Globus pallidus (tissue), 1 donor: ENCODE results near the gene SLC1A7.

Source experiments
- DNase-seq: peaks from one replicate; pipeline ENCODE4 v3.0.0-alpha.2; 2015; ENCODE audit warnings: low spot score

Gene SLC1A7

DNA sequence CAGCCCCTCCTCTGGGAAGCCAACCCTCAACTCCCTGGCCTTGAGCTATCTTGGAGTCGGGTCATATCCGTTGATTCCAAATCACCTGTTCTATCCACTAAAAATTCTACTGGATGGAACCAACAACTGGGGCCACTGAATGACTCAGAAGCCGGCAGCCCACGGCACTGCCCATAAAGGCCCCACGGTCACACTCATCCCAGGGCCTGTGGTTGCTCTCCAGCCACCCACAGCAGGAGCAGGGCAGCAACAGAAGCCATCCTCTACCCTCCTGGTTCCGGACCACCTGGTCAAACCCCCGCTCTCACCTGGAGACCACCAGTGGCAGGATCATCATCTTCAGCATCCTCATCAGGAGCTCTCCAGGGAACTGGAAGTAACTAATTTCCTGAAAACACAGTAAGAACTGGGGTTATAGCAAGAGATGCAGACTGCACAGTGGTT is 8.4 kb downstream of the SLC1A7 start:
- no peak for DNase-seq

DNA sequence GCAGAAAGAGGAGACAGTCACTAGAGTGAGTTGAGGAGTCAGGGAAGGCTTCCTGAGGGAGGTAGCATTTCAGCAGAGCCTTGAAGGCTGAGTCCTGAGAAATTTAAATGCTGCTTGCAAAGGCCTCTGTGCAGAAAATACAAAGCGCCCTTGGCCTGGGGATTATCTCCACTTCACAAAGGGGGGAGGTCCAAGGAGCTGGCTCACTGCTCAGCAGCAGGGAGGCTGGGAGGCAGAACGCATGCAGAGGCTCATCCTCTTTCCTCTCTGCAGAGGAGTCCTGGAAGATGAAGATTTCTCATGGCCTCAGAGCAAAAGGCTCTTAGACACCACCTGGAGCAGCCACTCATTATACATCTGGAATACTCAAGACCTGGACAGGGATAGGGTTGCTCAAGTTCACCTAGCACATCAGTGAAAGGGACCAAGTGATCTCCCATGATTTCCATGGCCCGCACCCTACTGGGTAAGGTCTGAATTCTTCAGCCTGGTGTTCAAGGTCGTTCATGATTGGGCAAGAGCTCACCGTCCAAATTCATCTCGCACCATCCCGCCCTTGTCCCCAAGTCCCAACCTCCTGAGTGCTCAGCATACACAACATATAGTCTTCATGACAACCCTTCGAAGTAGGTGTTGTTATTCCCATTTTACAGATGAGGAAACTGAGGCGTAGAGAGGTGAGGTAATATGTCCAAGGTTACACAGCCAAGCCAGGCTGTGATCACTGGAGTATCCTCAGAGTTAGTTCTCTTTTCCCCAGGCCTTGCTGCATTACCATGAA is 9.0 kb downstream of the SLC1A7 start:
- no peak for DNase-seq

DNA sequence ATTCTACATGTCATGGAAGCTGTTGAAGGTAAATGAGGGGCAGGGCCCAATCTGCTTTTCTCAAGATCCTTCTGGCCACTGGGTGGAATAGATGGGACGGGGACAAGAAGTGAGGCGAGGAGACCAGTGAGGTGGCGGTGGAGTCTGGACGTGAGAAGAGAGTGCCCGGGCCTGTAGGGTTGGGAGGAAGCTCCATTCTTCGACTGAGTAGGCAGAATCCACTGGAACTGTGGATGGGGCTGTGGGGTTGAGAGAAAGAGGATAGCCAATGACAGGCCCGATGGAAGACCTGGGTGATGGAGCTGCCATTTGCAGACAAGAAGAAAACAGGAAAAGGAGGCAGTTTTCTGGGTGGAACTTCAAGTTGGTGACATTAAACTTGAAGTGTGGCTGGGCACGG is 10.3 kb downstream of the SLC1A7 start:
- DNase-seq = no peak

DNA sequence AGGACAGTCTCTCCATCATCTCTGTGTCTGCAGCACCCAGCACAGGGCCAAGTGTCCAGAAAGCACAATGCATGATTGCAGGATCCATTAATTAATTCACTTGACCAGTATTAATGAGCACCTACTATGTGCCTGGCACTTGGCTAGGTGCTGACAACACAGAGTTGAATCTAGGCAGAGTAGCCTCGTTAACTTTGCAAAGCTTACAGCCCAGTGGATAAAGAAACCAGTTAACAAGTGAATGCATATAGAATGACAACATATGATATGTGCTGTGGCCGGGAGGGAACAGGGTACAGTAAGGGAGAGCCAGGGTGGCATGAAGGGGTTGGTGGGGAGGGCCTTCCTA is 10.9 kb downstream of the SLC1A7 start:
- DNase-seq = no peak

DNA sequence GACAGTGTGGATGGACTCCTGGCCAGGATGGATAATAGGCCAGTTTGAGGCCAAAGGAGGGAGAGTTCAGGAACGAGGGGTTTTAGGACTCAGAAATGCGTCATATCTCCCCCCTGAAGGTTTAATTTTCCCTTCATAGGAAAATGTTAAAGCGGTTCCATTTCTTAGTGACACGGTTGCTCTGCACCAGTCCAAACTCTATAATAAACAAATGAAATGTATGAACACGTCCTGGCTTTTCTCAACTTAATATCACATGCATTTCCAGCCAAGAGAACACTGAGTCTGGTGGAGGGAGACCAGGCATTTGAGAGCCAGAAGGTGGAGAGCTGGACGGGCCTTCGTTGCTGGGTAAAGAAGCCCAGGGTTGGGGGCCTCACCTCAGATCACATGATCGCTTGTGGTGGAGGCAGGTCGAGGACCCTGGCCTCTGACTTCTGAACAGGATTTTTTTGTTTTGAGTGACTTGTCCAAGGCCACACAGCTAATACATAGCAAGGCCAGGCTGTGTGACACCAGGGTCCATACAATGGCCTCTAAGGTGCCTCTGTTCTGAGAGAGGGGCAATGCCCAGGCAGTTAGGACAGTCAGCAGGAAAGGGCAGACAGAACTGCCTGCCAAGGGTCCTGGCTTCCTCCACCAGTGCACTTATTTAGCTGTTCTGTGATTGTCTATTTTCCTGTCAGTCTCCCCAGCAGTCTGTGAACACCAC is 11.4 kb downstream of the SLC1A7 start:
- no peak for DNase-seq

DNA sequence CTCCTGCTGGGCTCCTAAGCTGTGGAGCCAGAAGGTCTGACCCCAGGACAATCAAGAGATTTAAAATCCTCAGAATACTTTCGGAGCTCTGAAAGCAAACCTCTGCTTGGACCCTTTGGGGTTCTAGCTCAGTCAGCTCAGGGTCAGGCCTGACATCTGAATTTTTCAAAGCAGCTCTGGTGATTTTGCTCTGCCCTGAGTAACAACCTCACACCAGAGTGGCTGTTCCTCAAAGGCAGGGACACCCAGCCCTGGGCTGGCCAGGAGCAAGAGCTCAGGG is 11.9 kb downstream of the SLC1A7 start:
- DNase-seq = no peak

DNA sequence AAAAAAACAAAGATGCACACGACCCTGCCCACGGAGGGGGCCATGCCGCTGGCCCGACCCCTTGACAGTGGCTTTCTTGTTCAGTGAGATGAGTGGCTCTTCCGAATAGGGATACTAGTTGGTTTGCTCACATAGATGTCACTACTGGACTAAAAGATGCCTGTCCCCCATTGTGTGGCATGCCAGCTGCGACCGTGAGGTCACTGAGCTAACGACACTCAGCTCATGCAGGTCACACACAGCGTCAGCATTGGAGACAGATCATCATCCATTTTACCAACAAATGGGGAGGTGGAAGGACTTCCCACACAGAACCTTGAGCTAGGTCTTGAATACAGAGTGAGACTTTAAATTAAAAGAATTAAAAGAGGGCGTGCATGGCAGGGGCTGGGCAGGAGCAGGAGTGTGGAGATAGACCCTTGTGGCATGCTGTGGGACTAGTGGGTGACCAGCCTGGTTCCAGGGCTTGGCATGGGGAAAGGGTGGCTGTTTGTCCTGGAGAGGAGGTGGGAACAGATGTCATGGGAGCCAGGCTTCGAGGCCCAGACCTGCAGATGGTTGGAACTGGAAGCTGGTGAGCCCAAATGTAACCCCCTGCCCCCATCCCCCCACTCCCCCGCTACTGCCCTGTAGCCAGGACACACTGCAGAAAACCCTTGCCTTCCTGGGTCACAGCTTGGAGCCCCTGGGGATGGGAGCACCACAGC is 12.4 kb downstream of the SLC1A7 start:
- DNase-seq = no peak

DNA sequence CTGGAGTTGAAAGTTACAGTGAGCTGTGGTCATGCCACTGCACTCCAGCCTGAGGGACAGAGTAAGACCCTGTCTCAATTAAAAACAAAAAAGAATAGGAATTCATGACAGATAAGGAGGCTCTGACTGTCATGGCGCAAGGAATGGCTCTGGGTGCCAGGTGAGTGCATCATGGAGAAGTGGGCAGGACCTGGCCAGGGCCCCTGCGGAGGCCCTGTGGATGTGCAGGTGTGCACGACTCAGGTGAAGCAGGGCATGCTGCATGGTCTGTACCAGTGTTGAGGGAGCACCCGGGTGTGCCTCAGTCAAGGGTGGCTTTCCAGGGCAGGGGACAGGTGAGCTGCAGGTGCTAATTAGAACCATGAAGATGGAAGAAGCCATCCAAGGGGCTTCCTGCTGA is 14.0 kb downstream of the SLC1A7 start:
- DNase-seq = no peak

DNA sequence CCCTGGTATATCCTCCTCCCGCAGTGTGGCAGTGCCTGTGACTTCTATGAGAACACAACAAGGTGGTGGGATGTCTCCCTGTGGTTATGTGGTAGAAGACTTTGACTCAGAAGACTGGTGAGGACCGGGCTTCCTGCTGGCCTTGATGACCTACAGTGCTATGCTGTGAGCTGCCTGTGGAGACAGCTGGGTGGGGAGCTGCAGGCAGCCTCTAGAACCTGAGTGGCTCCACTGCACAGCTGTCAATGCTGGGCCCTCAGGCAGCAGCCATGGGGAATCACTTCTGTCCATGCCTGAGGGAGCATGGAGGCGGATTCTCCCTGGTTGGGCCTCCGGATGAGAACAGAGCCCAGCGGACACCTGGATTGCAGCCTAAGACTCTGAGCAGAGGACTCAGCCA is 14.9 kb downstream of the SLC1A7 start:
- DNase-seq = no peak

DNA sequence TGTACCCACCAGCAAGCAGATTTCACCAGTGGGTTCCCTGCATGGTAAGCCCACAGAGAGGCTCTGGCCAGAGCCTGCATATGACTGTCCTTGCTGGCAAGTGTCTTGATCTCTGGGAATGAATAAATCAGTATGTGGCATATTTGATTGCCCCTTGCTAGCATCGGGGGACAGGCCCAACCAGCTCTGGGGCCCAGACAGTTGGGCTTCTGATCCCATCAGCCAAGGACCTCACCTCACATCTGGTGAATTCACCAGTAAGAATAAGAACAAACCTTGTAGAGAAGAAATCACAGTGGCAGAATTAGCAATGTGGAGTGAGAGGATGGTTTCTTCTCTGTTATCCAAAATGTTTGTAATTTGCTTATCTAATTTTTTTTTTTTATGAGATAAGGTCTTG is 15.9 kb downstream of the SLC1A7 start:
- no peak for DNase-seq

DNA sequence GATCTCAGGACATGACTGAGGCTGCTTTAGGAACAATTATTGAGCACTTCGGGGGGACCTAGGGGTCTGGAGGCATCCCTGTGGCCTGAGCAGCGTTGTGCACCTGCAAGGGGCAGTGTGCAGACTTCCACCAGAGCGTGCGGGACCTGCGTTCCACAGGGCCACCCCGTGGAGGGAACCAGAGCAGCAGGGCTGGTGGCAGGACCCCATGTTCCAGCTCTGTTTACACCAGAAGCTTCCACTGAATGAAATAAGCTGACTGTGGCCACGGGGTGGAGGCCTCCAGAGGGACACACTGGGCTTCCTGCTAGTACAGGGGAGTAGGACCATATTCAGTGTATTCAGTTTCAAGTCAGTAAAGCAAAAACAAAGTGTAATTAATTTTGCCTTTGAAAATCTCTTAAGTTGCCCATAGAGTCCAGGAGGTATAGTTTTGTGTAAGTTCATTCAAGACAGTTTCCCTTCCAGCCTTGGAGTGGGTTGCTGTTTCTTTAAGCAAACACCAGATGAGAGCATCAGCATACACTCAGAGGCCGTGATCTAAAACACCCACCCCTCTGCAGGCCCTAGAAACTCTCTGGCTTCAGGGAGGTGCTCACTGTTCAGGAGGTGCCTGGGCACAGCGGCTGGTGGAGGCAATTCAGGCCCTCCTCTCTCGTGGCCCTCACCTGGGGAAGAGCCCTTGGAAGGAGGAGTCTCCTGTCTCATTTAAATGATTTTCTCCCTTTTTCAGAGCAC is 16.6 kb downstream of the SLC1A7 start:
- DNase-seq = no peak

DNA sequence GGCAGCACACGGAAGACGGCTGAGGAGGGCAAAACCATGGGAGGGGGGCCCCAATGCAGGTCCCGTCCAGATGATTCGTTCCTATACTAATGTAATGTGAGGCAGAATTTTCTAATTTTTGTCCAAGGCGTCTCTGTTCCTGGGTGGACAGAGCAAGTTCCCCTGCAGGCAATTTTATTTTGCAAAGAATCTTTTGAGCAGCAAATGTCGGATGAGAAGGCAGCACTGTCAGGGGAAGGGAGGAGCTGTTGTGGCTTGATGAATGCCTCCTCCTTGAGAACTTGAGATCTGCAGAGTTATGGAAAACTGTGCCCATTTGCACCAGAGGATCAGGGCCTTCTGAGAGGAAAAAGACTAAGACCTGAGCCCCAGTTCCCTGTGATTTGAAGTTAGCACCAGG is 17.3 kb downstream of the SLC1A7 start:
- DNase-seq = no peak

DNA sequence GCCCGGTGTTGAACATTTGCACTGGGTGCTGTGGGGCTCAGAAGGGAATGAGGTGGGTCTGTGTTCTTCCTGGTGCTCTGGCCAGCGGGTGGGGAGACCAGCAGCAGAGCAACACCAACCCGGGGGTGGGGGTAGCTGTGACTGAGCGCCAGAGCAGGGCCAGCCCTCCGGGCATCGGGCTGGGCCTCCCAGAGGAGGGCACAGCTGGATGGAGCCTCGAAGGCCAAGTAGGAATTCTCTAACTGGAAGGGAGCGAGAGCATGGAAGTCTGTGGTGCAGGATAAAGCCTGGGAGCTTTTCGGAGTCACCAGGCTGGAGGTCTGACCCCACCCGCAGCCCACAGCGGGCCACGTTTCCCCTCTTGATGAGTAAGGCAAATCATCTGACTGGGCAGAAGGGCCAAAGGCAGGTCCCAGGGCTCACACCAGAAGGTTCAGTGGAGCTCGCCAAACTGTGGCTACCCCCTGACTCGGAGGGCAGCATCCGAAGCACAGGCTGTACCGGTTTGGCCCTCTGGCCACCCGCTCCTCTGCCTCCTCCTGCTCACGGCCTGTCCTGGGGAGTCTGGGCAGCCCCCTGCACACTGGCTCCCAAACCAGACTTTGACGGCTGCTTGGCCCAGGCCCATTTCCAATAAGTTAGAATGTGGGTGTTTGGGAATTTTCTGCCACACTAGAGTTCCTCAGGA is 18.8 kb downstream of the SLC1A7 start:
- no peak for DNase-seq

DNA sequence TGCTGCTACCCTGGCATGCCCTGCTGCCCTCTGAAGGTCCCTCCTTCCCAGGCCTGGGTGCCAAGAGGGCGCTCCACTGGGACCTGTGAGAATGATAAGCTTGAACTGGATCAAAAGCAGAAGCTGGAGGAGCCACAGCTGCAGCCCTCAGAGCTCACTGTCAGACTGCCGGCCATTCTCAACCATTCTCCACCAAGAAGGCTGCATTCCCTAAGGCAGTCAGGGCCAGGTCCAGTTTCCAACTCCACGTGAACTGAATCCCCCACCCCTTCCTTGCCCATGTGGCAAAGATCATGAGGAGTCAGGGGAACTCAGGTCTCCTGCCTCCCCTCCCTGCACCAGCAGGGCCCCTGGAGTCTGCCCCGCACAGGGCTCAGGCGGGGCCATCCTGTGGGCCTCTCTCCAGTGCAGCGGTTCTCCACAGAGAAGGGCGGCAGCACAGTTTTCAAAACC is 19.5 kb downstream of the SLC1A7 start:
- no peak for DNase-seq

DNA sequence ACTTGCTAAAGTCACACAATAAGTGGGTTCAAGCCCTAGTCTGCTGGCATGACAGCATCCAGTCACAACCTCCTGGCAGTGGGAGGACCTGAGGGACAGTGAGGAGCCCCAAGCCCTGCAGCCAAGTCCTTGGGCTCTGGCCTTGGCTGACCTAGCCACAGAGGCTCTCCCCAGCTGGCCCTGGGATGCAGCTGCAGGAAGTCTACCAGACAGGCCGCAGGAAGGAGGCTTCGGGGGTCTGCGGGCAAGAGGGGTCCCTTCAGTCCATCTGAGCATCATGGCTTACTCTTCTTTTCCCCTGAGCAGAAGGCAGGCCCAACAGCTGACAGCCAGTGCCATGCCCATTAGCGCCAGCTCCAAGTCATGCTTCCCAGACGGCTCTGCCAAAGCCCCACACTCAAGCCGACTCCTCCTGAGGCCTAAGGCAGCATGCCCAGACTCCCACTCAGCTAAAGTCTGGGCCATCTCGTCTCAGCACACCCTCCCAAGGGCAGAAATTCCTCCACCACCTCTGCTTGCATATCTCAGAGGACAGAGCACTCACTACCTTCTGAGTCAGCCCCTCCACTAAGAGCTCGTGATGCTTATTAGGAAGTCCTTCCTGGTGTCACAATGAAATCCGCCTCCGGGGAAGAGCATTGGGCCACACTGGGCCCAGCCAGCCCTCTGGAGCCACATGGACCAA is 20.1 kb downstream of the SLC1A7 start:
- DNase-seq = no peak

DNA sequence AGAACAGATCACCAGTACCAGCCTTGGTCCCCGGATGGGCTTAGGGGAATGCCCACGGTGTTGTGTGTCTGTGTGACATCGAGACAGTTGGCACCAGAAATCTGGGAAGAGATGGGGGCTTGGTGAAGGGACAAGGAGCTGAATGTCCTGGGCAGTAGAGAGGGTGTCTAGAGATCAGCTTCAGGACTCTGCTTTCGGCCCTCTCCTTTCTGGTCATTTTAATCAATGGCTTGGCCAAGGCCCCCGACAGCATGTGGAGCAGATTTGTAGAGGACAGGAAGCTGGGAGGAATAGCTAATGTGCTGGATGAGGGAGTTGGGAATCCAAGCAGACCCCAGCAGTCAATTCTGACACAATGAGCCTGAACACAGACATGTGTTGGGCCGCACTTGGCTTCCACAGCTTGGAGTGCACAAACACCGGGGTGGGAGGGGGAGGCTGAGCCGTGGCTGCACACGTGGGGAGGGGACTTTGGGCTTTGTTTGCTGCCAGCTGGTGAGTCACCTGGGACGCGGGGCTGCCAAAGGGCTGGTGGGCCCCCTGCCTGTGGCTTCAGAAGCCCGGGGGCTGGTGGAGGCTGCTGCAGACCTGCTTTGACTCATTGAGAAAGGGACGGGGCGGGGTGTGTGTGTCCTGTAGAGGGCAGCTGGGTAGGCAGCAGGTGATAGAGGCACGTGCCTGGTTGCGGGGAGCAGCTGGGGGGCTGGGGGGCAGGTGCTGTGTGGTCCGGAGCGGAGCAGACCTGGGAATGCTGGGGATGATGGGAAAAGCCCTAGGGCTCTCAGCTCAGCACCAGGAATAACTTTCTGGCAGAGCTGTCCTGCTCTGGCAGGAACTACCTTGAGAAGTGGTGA is 20.9 kb downstream of the SLC1A7 start:
- no peak for DNase-seq

DNA sequence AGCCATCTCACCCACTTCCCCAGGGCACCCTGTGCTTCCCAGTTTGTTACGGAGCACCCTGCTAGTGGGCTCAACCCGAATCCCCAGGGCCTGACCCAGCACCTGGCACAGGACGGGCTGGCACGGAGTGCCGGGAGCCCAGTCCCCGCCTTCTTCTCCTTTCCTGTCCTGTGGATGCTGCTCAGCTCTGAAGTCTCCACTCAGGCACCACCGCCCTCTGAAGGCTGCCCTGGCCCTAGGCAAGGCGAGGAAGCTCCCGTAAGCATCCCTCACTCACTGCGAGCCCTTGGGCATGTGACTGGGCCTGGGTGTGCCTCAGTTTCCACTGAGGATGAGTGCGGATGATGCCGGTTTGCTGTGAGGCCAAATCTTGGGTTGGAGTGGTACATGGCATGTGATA is 21.8 kb downstream of the SLC1A7 start:
- no peak for DNase-seq

DNA sequence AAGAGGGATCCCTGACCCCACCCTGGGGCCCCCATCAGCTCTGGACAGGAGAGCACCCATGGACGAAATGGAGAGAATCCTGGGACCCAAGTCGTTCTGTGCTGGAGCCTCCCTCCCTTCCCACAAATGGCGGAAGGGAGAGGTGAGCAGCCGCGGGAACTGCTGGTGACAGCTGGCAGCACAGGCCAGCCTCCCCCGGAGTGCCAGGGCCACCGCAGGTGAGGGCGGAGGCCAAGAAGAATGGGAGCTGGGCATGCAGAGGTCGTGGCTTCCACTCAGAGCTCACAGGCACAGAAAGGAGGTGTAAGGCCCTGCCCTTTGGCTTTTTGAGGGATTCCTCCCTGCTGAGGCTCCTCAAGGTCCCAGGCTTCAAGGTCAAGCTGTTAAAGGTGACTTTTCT is 24.6 kb downstream of the SLC1A7 start:
- DNase-seq = no peak

DNA sequence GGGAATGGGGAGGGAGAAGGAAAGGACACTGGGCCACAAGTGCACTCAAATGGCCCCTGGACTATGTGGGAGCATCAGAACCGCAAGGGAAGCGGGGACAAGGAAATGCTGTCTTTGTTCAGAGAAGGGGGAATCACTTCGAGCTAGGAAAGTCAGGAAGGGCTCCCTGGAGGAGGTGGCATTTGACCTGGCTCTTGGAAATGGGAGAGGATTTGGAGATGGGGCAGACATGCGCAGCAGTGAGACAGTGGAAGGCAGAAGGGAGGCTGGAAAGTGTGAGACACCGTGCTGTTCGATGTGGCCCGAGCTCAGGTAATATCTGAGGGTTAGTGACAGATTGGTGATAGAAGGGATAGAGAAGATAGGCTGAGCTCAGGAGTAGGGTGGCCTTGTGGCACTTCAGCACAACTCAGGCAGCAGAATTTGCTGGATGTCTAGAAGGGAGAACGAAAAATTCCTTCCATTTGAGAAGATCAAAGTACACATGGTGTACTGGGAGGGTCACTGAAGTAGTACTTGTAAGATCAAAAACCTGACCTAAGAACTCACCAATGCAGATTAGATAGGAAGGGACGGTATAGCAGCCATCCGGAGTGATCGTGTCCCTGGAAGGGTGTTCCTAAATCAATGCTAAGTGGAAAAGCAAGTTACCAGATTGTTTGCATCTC is 25.4 kb downstream of the SLC1A7 start:
- no peak for DNase-seq

DNA sequence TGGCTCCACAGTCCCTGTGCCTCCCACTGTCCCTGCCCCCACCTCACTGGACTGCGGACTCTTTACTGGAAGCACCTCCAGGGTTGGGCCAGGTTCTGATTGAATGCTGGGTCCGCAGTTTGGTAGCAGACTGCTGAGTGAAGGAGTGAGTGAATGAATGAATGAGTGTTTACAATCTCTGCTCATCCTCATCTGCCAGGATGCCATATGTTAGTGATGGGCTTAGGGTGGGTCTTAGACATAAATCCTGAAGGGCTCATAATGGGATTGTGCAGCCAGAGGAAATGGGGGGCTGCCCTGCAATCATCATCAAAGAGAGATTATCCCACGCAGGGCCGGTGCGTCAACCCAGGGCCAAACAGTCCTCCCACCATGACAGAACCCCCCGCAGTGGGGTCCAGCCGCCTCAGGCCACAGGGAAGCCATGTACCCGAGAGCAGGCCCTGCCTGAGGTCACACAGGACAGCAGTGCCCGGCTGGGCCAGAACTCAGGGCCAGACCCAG is 26.1 kb downstream of the SLC1A7 start:
- DNase-seq = no peak
